Measurements from ENCODE around the gene TACC3. TPM values are rescaled to one million over a fixed set of nuclear protein-coding genes. Genes with fewer than 3 reads are reported as not detected.
A peak's percentile ranks its signal among the peaks of the same experiment; 100 is the strongest.

The TACC3 gene
- total and polyA plus RNA-seq, 9 donors: 2.1 to 10.4 (median 6.0) TPM

DNA sequence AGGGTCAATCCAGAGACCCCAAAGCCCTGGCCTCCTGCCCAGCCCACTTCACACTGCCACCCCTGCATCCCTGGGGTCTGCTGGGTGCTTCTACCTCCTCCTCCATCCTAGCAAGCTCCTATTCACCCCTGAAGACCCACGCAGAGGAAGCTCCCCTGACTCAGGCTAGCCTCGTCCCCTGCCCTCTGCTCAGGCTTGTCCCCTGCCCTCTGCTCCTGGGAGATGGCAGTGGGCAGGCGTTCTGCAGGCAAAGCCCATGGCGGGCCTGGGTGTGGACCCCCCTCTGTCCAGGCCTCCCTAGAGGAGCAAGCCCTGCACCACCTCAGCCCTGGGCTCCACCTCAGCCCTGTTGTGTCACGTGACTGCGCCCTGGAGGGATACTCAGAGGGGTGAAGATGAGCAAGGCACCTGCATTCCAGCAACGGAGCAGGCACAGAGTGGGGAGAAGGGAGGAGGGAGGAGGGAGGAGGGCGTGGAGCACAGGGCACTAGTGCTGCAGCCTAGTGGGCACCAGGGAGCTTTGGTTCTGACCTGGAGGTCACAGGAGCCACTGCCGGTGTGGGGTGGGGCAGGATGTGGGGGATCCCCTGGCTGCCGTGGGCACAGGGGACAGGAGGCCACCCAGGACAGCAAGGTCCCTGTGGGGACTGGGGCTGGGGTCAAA is 44.2 kb downstream of the TACC3 start:
- intact Hi-C loops (cut with DNase I): no loop called here
- Histone ChIP-seq H3K27me3 (no peaks in the 10 kb centered on the region), H3K4me3 (no peak overlapping the region), H3K36me3 (no peaks in the 10 kb centered on the region), H3K9me3 (no peaks in the 10 kb centered on the region), H3K4me1 (ENCODE audit: insufficient read depth) (peaks cover 2% of the 10 kb centered on the region), H3K27ac (no peak overlapping the region)
- WGBS, 3 donors: 88 to 90% (median 89%) methylated on average over 10 of the region's 10 CpGs
- no peak for DNase-seq
- no peak for TF ChIP-seq POLR2A (IDR thresholded peaks at IDR 0.05)

GRCh38 chr4:1766106-1767060 is 45.1 kb downstream of the TACC3 start:
- Histone ChIP-seq H3K27me3 (no peaks in the 10 kb centered on the region), H3K4me1 (ENCODE audit: insufficient read depth) (peaks cover 2% of the 10 kb centered on the region), H3K36me3 (no peaks in the 10 kb centered on the region), H3K4me3 (peak overlapping the region; percentile 24), H3K27ac (no peak overlapping the region), H3K9me3 (no peaks in the 10 kb centered on the region)
- TF ChIP-seq POLR2A (IDR thresholded peaks at IDR 0.05) (no peak), EP300 (IDR thresholded peaks at IDR 0.05) (no peak)
- TF ChIP-seq, protein P1, sequence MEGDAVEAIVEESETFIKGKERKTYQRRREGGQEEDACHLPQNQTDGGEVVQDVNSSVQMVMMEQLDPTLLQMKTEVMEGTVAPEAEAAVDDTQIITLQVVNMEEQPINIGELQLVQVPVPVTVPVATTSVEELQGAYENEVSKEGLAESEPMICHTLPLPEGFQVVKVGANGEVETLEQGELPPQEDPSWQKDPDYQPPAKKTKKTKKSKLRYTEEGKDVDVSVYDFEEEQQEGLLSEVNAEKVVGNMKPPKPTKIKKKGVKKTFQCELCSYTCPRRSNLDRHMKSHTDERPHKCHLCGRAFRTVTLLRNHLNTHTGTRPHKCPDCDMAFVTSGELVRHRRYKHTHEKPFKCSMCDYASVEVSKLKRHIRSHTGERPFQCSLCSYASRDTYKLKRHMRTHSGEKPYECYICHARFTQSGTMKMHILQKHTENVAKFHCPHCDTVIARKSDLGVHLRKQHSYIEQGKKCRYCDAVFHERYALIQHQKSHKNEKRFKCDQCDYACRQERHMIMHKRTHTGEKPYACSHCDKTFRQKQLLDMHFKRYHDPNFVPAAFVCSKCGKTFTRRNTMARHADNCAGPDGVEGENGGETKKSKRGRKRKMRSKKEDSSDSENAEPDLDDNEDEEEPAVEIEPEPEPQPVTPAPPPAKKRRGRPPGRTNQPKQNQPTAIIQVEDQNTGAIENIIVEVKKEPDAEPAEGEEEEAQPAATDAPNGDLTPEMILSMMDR (IDR thresholded peaks at IDR 0.05): no peak
- intact Hi-C loops (cut with DNase I): no loop called here
- 38 to 64% (median 43%) methylated on average over 26 to 41 of the region's 41 CpGs for WGBS, 3 donors
- no peak for DNase-seq

GRCh38 chr4:1767061-1767769 is 45.9 kb downstream of the TACC3 start:
- Histone ChIP-seq H3K27ac (no peak overlapping the region), H3K27me3 (no peaks in the 10 kb centered on the region), H3K4me3 (peak overlapping the region; percentile 24), H3K36me3 (no peaks in the 10 kb centered on the region), H3K4me1 (ENCODE audit: insufficient read depth) (peaks cover 2% of the 10 kb centered on the region), H3K9me3 (no peaks in the 10 kb centered on the region)
- whole genome bisulfite sequencing, 3 donors: 1 to 2% (median 1%) methylated on average over 20 to 79 of the region's 84 CpGs
- TF ChIP-seq, protein P1 (IDR thresholded peaks at IDR 0.05): no peak
- TF ChIP-seq EP300 (IDR thresholded peaks at IDR 0.05) (no peak), POLR2A (IDR thresholded peaks at IDR 0.05) (no peak)
- intact Hi-C loops (cut with DNase I): no loop called here
- DNase-seq: peak in 1 of 5 donors; percentile 47

DNA sequence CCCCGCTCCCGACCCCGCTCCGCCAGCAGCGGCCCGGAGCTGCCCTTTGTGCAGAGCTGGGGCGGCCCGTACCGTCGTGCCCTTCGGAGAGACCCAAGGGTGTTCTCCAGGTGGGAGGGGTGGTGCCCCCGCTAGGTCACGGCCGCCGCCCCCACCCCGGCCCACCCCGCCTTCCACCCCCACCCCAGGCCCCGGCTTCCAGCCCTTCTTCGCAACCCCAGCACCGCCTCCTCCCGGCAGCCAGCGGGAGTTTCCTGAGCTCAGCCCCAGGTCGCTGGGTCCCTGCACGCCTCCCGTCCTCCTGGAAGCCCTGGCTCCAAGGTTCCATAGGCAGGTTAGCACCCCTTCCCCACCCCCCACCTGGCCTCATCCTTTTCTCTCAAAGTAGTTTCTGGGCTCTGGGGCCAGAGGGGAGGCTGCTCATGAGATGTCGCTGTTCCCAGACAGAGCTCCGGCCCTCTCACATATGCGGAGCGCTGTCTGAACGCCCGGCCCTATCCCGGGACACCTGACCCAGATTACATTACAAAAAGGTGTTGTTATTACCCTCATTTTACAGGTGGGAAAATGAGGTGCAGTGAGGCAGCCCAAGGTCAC is 46.5 kb downstream of the TACC3 start:
- no peak overlapping the region for H3K27ac ChIP-seq
- WGBS, 3 donors: 23 to 39% (median 23%) methylated on average over 21 to 32 of the region's 32 CpGs
- H3K4me1 ChIP-seq (ENCODE audit: insufficient read depth): peaks cover 2% of the 10 kb centered on the region
- H3K4me3 ChIP-seq: peak overlapping the region; percentile 24
- H3K36me3 ChIP-seq: no peaks in the 10 kb centered on the region
- no peaks in the 10 kb centered on the region for H3K9me3 ChIP-seq
- TF ChIP-seq POLR2A (IDR thresholded peaks at IDR 0.05): no peak
- H3K27me3 ChIP-seq: no peaks in the 10 kb centered on the region
- intact Hi-C loops (cut with DNase I): no loop called here
- DNase-seq: no peak
